K562 (cell line): ENCODE measurements around the gene CCDC106. TPM values are rescaled to one million over a fixed set of nuclear protein-coding genes. Genes with fewer than 3 reads are reported as not detected.
A peak's percentile ranks its signal among the peaks of the same experiment; 100 is the strongest.

Source experiments
- COPS2 ChIP-seq: fragments of 450-650 bp; conservative IDR thresholded peaks from 2 replicates; pipeline ENCODE4 v1.6.1; 2016; ENCODE audit warnings: mild to moderate bottlenecking, moderate library complexity
- ETV5 ChIP-seq: sonication (generic); formaldehyde crosslinking; IDR thresholded peaks from 2 replicates; pipeline ENCODE4 v1.4.0; 2020; ENCODE audit warnings: low read depth, mild to moderate bottlenecking, missing genetic modification reagents
- SAP30 ChIP-seq: fragments of 200-600 bp; sonication (generic); IDR thresholded peaks from 2 replicates; pipeline ENCODE4 v1.6.1; 2012; ENCODE audit warnings: borderline replicate concordance, low read depth, mild to moderate bottlenecking, moderate library complexity, low read length, control low read depth, inconsistent platforms; ENCODE audit not compliant: insufficient read depth, poor library complexity, severe bottlenecking
- SLC30A9 ChIP-seq: fragments of 250-450 bp; sonication (Bioruptor Pico); IDR thresholded peaks from 2 replicates; pipeline ENCODE4 v1.8.0; 2022; ENCODE audit warnings: mild to moderate bottlenecking, moderate library complexity
- ZC3H4 ChIP-seq: sonication (generic); formaldehyde crosslinking; IDR thresholded peaks from 2 replicates; pipeline ENCODE4 v1.9.0; 2021; ENCODE audit warnings: missing genetic modification reagents, borderline replicate concordance
- ZNF707 ChIP-seq: fragments of 250-450 bp; sonication (Bioruptor Pico); conservative IDR thresholded peaks from 2 replicates; pipeline ENCODE4 v1.8.0; 2022; ENCODE audit warnings: inconsistent platforms, mild to moderate bottlenecking, moderate library complexity
- polyA plus RNA-seq, 8 experiments: library from polyadenylated mRNA; depleted of rRNA in 4 of 8; stranded (reverse) in 5 of 8; unstranded in 3 of 8; fragments of >200 nt; fragmentation: Nextera tagmentation in 2 of 8; fragmentation: Illumina TruSeq in 1 of 8; extraction: Ambion mirVana in 2 of 8; extraction: Trizol in 1 of 8; gene quantifications; 2 replicates each; pipeline versions ENCODE4 v1.2.1 to v1.2.3, GENCODE V29; 2011 to 2014; ENCODE audit warnings: inconsistent platforms in 1 of 8, missing spikeins in 1 of 8
- total RNA-seq, 7 experiments: library from RNA; depleted of rRNA in 6 of 7; stranded (reverse); fragments of >200 nt in 6 of 7; fragmentation: Illumina TruSeq in 2 of 7; extraction: Trizol in 2 of 7; gene quantifications; 2 replicates each; pipeline versions ENCODE4 v1.2.1 to v1.2.3, GENCODE V29; 2011 to 2021; ENCODE audit warnings: low replicate concordance in 1 of 7
- TF ChIP-seq, protein P1 (sequence below): sonication (generic); formaldehyde crosslinking; IDR thresholded peaks from 2 replicates; pipeline ENCODE4 v1.9.0; 2022; ENCODE audit warnings: mild to moderate bottlenecking, missing genetic modification reagents
- TF ChIP-seq, protein P2 (sequence below): fragments of 250-450 bp; sonication (Bioruptor Pico); IDR thresholded peaks from 2 replicates; pipeline ENCODE4 v1.4.0; 2020; ENCODE audit warnings: mild to moderate bottlenecking, moderate library complexity, borderline replicate concordance
- TF ChIP-seq, protein P3 (sequence below): fragments of 450-650 bp; IDR thresholded peaks from 2 replicates; pipeline ENCODE4 v1.6.1; 2016; ENCODE audit warnings: borderline replicate concordance

The CCDC106 gene
- total and polyA plus RNA-seq, 9 of the 15 experiments (the other 6 are each of a cell fraction or from before 2014, with no cell fraction given): 0.10 to 27.5 (median 15.0) TPM; not detected in 1

DNA sequence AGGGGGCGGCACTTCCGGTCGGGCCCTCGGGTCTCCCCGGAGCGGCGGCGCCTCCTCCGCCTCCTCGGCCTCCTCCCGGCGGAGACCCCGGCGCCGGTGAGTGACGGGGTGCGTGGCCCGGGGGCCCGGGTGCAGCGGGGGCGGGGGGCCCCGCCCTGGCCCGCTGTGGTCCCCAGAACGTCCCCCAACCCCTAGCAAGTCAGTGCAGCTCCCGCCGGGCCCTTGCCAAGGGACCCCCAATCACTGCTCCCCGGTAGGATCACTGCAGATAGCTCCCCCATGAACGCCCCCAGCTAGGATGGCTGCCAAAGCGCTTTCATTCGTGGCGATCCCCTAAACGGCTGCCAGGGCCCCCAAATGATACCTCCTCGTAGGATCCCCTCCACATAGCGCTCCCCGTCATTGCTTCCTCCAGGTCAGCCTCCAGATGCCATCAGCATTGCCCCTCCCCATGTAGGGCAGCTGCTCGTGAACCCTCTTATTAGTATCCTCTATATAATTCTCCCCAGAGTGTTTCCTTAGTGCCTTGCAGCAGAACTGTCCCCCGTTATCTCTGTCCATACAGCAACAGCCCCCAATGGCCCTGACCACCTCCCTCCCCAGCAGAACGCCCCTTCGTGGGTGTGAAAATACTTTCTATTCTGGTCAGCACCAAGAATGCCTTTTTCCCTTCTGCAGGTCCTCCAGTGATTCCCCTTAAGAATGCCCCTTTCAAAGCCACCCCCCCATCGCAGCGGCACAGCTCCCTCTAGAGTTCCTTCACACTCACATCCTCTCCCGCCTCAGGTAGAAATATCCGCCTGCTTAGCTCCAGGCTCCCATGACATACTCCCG is 42.2 kb upstream of the CCDC106 start, which contains the start of gene ZNF865 (continued):
- TF ChIP-seq, protein P1, sequence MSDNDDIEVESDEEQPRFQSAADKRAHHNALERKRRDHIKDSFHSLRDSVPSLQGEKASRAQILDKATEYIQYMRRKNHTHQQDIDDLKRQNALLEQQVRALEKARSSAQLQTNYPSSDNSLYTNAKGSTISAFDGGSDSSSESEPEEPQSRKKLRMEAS (CRISPR knock-in tag): peak; percentile 62; the same call in 1 of the 2 replicates
- no peak for TF ChIP-seq SLC30A9 (CRISPR knock-in tag)
- TF ChIP-seq, protein P2, sequence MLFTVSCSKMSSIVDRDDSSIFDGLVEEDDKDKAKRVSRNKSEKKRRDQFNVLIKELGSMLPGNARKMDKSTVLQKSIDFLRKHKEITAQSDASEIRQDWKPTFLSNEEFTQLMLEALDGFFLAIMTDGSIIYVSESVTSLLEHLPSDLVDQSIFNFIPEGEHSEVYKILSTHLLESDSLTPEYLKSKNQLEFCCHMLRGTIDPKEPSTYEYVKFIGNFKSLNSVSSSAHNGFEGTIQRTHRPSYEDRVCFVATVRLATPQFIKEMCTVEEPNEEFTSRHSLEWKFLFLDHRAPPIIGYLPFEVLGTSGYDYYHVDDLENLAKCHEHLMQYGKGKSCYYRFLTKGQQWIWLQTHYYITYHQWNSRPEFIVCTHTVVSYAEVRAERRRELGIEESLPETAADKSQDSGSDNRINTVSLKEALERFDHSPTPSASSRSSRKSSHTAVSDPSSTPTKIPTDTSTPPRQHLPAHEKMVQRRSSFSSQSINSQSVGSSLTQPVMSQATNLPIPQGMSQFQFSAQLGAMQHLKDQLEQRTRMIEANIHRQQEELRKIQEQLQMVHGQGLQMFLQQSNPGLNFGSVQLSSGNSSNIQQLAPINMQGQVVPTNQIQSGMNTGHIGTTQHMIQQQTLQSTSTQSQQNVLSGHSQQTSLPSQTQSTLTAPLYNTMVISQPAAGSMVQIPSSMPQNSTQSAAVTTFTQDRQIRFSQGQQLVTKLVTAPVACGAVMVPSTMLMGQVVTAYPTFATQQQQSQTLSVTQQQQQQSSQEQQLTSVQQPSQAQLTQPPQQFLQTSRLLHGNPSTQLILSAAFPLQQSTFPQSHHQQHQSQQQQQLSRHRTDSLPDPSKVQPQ (CRISPR knock-in tag): no peak
- TF ChIP-seq ZNF707: no peak
- no peak for TF ChIP-seq ZC3H4 (CRISPR knock-in tag)
- peak; percentile 76; the same call in 1 of the 2 replicates for TF ChIP-seq ETV5 (CRISPR knock-in tag)
- TF ChIP-seq, protein P3, sequence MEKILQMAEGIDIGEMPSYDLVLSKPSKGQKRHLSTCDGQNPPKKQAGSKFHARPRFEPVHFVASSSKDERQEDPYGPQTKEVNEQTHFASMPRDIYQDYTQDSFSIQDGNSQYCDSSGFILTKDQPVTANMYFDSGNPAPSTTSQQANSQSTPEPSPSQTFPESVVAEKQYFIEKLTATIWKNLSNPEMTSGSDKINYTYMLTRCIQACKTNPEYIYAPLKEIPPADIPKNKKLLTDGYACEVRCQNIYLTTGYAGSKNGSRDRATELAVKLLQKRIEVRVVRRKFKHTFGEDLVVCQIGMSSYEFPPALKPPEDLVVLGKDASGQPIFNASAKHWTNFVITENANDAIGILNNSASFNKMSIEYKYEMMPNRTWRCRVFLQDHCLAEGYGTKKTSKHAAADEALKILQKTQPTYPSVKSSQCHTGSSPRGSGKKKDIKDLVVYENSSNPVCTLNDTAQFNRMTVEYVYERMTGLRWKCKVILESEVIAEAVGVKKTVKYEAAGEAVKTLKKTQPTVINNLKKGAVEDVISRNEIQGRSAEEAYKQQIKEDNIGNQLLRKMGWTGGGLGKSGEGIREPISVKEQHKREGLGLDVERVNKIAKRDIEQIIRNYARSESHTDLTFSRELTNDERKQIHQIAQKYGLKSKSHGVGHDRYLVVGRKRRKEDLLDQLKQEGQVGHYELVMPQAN: no peak
- peak; percentile 56 for TF ChIP-seq SAP30
- no peak for TF ChIP-seq COPS2
- TF ChIP-seq, all 486 proteins: peak for 83
